PFSK-1 (cell line): ENCODE data around the gene CARD8.

Experiments used
- FOXP2 ChIP-seq: optimal IDR thresholded peaks from 2 replicates; pipeline ENCODE3; 2011; ENCODE audit warnings: borderline replicate concordance, control low read depth, inconsistent platforms; ENCODE audit not compliant: insufficient read depth; ENCODE audit errors: extremely low read length, extremely low read depth
- POLR2AphosphoS5 ChIP-seq: IDR thresholded peaks from 2 replicates; pipeline ENCODE4 v1.6.1; 2012; ENCODE audit warnings: low read depth, mild to moderate bottlenecking, control low read depth, low read length, moderate library complexity
- REST ChIP-seq, 2 experiments: IDR thresholded peaks; 2 replicates each; pipeline versions ENCODE4 v1.6.1 to v1.8.0; 2011 to 2012; ENCODE audit warnings: low read depth in 2 of 2, low read length in 2 of 2, control low read depth in 1 of 2, inconsistent platforms in 1 of 2, mild to moderate bottlenecking in 1 of 2, moderate library complexity in 1 of 2; ENCODE audit not compliant: insufficient read depth in 1 of 2
- SIN3A ChIP-seq: IDR thresholded peaks from 2 replicates; pipeline ENCODE4 v1.6.1; 2012; ENCODE audit warnings: mild to moderate bottlenecking, low read length, moderate library complexity, borderline replicate concordance; ENCODE audit not compliant: insufficient read depth
- TAF1 ChIP-seq: IDR thresholded peaks from 2 replicates; pipeline ENCODE4 v1.6.1; 2012; ENCODE audit warnings: low read length, control low read depth, borderline replicate concordance; ENCODE audit not compliant: insufficient read depth

Gene CARD8

GRCh38 chr19:48186541-48186991 is 69.1 kb downstream of the CARD8 start:
- TF ChIP-seq SIN3A (no peak), FOXP2 (no peak), TAF1 (no peak)

- no peak for TF ChIP-seq TAF1
- TF ChIP-seq REST (IDR thresholded peaks at IDR 0.05; ENCODE audit: insufficient read depth in 1 of 2, low read depth in 2 of 2, low read length in 2 of 2): no peak
- no peak for TF ChIP-seq SIN3A
- no peak for TF ChIP-seq FOXP2
- TF ChIP-seq POLR2AphosphoS5: no peak
These were observed 69.7 kb downstream of the CARD8 start for GRCh38 chr19:48186015-48186414.

- TF ChIP-seq FOXP2 (no peak), REST (IDR thresholded peaks at IDR 0.05; ENCODE audit: insufficient read depth in 1 of 2, low read depth in 2 of 2, low read length in 2 of 2) (no peak), SIN3A (no peak), TAF1 (no peak), POLR2AphosphoS5 (no peak)
These were observed 72.4 kb downstream of the CARD8 start for GRCh38 chr19:48183356-48183755.

GRCh38 chr19:48182434-48182833 is 73.3 kb downstream of the CARD8 start:
- no peak for TF ChIP-seq POLR2AphosphoS5
- no peak for TF ChIP-seq REST (IDR thresholded peaks at IDR 0.05; ENCODE audit: insufficient read depth in 1 of 2, low read depth in 2 of 2, low read length in 2 of 2)
- no peak for TF ChIP-seq SIN3A
- TF ChIP-seq TAF1: no peak
- no peak for TF ChIP-seq FOXP2

- TF ChIP-seq REST (IDR thresholded peaks at IDR 0.05; ENCODE audit: insufficient read depth in 1 of 2, low read depth in 2 of 2, low read length in 2 of 2) (no peak), TAF1 (no peak), FOXP2 (no peak)
These were observed 74.2 kb downstream of the CARD8 start for GRCh38 chr19:48181505-48181904.
